Fibroblast of skin of left quadriceps (primary cell): ENCODE results near the gene HEATR3.
"Not testable (repeated sequence)": the region's sequence is repeated elsewhere in the genome, so short reads cannot be mapped to it uniquely, and the experiment has no call there.

Source experiments
- DNase-seq, 2 experiments: peaks; one replicate each; pipeline ENCODE4 v3.0.0-alpha.2; 2013; ENCODE audit warnings: low read depth in 2 of 2

The HEATR3 gene

GRCh38 chr16:50102051-50102746, 36.4 kb downstream of the HEATR3 start:
- DNase-seq, result peak; percentile 52 to 59

DNA sequence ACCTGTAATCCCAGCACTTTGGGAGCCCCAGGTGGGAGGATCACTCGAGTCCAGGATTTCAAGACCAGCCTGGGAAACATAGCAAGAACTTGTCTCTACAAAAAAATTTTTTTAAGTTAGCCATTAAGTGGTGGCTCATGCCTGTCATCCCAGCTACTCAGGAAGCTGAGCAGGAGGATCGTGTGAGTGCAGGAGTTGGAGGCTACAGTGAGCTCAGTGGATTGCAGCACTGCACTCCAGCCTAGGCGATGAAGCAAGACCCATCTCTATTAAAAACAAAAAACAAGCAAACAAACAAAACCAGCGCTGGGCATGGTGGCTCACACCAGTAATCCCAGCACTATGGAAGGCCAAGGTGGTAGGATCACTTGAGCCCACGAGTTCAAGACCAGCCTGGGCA, 38.0 kb downstream of the HEATR3 start:
- no peak for DNase-seq

DNA sequence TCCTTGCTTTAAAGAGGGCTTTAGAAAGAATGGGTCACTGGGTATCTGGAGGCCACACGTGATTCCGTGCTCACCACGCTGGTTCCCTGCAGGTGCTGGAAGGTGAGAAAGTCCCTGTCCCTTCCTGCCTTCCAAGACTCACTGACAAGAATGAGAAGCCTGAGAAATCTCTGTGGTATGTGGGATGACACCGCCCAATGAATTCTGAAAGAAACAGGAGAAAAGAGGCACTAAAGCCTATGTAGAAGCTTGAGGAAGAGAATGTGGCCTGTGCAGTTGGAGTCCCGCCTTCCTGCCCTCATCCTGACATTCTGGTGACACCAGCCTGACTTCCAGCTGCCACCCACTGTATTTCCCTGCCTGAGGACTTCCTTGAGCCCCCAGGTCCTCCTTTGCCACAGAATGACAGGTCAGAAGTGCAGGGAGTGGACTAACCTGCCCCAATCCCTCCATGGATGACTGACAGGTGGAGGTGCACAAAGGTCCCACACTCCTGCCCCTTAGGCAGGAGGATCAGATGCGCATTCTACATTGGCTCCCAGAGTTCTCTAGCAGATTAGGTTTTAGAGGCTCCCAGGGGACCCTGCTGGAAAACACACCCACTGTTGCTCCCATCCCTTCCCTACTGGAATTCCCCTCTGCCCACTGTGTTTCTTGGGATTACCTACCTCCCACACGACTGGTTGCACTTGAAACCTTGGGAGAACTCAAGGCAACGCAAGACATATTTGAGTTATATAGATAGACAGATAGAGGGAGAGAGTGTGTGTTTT, 48.8 kb downstream of the HEATR3 start:
- DNase-seq, result no peak

GRCh38 chr16:50120711-50121110, 54.9 kb downstream of the HEATR3 start:
- no peak for DNase-seq

- no peak for DNase-seq
These were observed 55.5 kb downstream of the HEATR3 start for GRCh38 chr16:50121278-50121677.

GRCh38 chr16:50121721-50122445, 56.1 kb downstream of the HEATR3 start:
- no peak for DNase-seq

DNA sequence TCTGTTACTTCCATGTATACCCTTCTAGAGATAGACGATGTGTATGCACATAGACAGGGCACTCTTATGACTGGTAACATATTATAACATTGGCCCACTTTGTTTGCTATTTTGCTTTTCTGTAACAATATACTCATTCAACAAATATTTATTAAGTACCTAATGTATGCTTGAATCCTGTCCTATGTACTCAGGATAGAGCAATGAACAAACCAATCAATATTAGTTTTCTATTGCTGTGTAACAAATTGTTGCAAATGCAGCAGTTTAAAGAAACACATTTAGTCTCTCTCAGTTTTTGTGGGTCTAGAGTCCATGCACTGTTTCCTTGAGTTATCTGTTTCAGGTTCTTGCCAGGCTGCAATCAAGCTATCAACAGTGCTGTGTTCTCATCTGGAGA, 57.6 kb downstream of the HEATR3 start:
- no peak for DNase-seq

GRCh38 chr16:50124769-50125168, 59.0 kb downstream of the HEATR3 start:
- DNase-seq, result no peak

- no peak for DNase-seq
These were observed 60.4 kb downstream of the HEATR3 start for GRCh38 chr16:50126183-50126582.

DNA sequence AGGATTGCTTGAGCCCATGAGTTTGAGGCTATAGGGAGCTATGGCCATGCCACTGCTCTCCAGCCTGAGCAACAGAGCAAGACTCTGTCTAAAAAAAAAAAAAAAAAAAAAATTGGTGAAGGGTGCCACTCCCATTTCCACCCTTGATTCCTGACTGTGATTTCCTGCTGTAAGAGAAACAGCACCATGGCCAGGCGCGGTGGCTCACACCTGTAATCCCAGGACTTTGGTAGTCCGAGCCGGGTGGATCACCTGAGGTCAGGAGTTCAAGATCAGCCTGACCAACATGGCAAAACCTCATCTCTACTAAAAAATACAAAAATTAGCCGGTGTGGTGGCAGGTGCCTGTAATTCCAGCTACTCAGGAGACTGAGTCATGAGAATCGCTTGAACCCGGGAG, 66.8 kb downstream of the HEATR3 start:
- not testable (repeated sequence) for DNase-seq

DNA sequence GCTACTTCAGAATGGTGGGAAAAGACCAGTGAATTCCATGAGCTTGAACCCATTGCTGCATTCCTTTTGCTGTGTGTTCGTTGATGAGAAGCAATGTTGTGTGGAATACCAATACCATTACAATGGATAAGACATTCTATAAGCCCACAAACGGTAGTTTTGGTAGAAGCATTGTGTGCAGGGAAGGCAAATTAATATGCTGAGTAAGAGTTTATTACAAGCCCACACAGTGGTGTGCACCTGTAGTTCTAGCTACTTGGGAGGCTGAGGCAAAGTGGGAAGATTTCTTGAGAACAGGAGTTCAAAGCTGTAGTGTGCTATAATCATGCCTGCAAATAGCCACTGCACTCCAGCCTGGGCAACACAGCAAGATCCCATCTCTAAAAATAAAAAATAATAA, 67.4 kb downstream of the HEATR3 start:
- DNase-seq, result no peak

DNA sequence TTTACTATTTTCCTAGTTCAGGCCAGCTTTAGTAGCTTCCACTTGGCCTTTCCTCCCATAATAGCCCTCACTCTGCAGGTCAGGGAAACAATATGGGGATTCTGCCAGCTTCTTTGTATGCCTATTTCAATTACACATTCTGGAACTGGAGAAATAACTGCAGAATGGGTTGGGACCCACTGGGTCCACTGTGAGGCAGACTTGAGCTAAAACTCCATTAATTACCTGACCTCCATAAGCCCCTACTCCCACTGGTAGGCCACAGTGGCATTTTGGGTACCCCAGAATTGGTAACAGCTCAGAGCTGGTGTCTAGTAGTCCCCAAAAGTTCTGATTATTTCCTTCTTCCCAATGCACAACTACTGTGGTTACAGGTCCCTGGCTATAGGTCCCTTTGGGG, 70.6 kb downstream of the HEATR3 start:
- no peak for DNase-seq

DNA sequence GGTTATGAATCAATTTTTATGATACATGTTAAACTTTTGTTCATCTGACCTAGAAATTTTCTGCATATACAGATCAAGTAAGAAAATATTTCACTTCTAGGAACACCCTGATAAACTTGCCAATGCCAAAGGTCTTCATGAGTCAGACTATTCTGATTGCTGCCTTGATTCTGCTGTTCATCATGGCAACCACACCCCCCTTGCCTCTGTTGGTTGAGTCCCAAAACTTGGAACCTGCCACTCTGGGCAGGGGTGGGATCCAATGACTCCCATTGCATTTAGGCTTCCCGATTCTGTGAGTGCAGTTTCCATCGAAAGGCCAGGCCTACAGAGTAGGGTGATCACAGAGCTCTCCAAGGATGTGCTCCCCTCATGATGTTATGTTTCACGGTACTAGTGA, 71.5 kb downstream of the HEATR3 start:
- DNase-seq, result no peak

DNA sequence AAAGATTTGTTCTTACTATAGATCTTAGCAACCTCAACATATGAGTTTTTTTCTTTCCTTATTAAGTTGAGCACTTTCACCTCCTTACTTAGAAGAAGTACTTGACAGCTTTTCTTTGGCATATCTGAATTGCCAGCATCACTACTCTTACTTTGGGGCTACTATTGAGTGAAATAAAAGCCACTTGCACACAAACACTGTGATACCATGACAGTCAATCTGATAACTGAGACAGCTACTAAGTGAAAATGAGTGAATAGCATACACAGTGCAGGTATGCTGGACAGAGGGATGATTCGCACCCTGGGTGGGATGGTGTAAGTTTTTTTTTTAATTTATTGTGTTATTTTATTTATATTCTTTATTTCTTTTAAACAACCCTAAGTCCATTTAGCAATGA, 73.8 kb downstream of the HEATR3 start:
- no peak for DNase-seq

- DNase-seq, result no peak
These were observed 78.4 kb downstream of the HEATR3 start for GRCh38 chr16:50144211-50144610.

DNA sequence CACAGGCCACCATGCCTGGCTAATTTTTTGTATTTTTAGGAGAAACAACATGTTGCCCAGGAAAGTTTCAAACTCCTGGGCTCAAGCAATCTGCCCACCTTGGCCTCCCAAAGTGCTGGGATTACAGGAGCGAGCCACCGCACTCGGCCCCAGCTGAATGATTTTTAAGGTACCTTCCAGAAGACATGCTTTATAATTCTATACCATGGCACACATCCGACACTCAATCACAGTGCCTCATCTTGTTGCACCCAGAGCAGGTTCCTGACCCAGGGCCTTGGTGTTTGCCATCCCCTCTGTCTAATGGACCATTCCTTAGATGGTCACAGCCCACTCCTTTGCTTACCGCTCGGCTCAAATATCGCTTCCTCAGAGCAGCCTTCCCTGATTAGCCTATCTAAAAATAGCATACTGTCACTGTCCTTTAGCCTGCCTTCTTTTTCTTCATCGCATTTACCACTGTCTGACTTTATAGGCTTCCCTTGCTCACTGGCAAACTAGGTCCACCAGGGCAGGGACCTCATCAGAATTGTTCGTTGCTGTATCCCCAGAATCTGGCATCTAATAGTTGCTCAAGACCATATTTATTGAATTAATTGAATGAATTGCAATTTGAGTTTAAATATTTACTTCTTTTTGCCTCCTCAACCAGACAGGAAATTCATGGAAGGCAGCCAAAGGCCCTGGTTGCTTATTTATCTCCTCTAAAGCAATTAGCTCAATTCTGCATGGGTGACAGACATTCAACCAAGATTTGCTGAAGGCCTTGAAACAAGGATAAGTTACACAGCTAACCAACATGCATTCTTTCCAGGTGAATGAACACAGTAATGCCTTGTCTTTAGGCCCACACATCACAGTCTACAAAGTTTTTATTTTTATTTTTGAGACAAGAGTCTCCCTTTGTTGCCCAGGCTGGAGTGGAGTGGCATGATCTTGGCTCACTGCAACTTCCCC, 81.0 kb downstream of the HEATR3 start:
- no peak for DNase-seq

GRCh38 chr16:50151322-50151721, 85.6 kb downstream of the HEATR3 start:
- DNase-seq, result no peak

GRCh38 chr16:50151756-50152155, 86.0 kb downstream of the HEATR3 start:
- DNase-seq, result no peak

DNA sequence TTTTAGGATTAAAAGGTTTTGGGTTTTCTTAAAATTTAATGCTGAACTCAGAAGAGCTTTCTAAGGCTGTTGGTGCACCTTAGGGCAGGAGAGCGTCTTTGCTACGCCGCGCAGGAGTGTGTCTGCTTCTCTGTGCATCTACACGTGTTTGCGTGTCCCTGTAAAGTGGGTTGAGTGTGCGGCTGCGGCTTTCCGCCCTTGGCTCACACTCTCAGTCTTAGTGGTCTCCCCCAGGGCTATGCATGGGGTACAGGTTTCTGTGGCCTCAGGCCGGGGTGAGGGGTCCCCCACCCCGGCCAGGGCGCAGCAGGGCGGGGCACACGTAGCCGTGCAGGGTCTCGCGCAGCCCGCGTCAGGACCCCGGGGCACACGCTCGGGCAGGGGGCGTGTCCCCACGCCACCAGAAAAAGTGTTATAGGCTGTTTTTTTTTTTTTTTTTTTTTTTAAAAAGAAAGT, 86.6 kb downstream of the HEATR3 start:
- DNase-seq, result no peak

GRCh38 chr16:50152807-50153595, 87.2 kb downstream of the HEATR3 start, which contains the start of gene TENT4B:
Gene TENT4B, plus strand, starts transcription at chr16:50153306. Its CDS starts 316 bp downstream, at chr16:50153622.
- DNase-seq, result peak; percentile 61 to 66
